Astrocyte of the spinal cord (primary cell): ENCODE data around the gene SLC16A11.

Experiments
- DNase-seq: peaks from one replicate; pipeline ENCODE4 v3.0.0; 2011; ENCODE audit warnings: low read depth, low spot score
- H3K4me3 ChIP-seq: 2 replicates; pipeline ENCODE4 v1.5.1; 2011; ENCODE audit warnings: low read depth, mild to moderate bottlenecking, low read length, moderate library complexity
- in situ Hi-C: cut with HindIII; loops from 2 replicates; pipeline ENCODE4 v1.10.0; 2017; ENCODE audit warnings: low sequenced_read_pairs
- TF ChIP-seq, protein P1 (sequence below): IDR thresholded peaks from 2 replicates; pipeline ENCODE4 v1.5.1; 2012; ENCODE audit warnings: low read depth, mild to moderate bottlenecking, low read length, inconsistent platforms

The SLC16A11 gene

GRCh38 chr17:7035591-7036368 is 8.1 kb downstream of the SLC16A11 start, which contains the start of gene SLC16A13:
SLC16A13 (plus strand) TSS chr17:7036015; CDS start chr17:7036383, 368 bp downstream.
- in situ Hi-C loops: no loop called here
- DNase-seq: peak; percentile 92
- TF ChIP-seq, protein P1, sequence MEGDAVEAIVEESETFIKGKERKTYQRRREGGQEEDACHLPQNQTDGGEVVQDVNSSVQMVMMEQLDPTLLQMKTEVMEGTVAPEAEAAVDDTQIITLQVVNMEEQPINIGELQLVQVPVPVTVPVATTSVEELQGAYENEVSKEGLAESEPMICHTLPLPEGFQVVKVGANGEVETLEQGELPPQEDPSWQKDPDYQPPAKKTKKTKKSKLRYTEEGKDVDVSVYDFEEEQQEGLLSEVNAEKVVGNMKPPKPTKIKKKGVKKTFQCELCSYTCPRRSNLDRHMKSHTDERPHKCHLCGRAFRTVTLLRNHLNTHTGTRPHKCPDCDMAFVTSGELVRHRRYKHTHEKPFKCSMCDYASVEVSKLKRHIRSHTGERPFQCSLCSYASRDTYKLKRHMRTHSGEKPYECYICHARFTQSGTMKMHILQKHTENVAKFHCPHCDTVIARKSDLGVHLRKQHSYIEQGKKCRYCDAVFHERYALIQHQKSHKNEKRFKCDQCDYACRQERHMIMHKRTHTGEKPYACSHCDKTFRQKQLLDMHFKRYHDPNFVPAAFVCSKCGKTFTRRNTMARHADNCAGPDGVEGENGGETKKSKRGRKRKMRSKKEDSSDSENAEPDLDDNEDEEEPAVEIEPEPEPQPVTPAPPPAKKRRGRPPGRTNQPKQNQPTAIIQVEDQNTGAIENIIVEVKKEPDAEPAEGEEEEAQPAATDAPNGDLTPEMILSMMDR: no peak
- peak within 1 kb of the TSS; percentile 77 for H3K4me3 ChIP-seq

DNA sequence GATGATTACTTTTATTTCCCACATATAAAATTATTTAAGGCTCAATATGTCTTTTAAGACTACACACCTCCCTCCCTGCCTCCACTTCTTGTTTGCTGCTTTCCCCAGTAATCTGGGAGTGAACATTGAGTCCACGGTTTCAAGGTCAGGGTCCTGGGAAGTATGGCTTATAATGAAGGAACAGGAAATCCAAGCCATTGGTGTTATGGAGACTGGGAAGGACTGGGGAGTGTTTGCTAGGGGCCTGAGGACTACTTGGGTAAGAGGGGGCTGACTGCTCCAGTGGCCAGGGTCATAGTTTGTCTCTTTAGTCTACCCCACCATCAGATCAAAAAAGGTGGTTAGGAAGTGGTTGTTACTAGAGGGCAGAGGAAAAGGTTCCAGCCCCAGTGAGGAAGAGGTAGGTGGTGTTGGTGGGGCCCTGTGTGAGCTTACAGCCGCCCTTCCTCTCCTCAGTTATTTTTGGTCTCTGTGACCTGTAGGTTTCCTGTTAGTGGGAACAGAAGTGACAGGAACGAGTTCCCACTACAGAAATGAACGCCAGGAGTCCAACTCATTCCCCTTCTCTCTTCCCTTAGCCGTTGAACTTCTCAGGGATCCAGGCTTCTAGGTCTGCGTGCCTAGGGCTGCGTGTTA is 8.8 kb downstream of the SLC16A11 start:
- H3K4me3 ChIP-seq: peak overlapping the region; percentile 77
- in situ Hi-C loops: no loop called here
- no peak for DNase-seq
- TF ChIP-seq, protein P1: no peak

DNA sequence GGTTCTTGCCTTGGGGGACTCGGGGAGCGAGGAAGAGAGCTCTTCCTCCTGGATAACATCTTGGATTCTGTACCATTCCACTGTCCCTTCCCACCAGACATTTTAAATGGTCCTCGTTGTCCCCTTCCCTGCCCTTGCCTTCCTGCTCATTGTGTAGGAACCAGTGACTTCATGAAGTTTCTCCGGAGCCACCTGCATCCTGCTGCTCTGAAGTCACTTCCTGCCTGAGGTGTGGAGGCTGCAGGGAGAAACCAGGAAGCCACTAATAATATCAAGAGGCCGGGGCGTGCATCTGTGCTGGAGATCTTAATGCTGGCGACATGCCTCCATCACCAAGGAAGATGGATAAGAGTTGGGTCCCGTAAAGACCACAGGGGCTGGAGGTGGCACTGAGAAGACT is 14.2 kb downstream of the SLC16A11 start:
- in situ Hi-C loops: no loop called here
- TF ChIP-seq, protein P1: no peak
- no peak overlapping the region for H3K4me3 ChIP-seq
- no peak for DNase-seq

- no peak for DNase-seq
- no peak overlapping the region for H3K4me3 ChIP-seq
- in situ Hi-C loops: no loop called here
- TF ChIP-seq, protein P1: no peak
These were observed 14.8 kb downstream of the SLC16A11 start for GRCh38 chr17:7029096-7029495.

DNA sequence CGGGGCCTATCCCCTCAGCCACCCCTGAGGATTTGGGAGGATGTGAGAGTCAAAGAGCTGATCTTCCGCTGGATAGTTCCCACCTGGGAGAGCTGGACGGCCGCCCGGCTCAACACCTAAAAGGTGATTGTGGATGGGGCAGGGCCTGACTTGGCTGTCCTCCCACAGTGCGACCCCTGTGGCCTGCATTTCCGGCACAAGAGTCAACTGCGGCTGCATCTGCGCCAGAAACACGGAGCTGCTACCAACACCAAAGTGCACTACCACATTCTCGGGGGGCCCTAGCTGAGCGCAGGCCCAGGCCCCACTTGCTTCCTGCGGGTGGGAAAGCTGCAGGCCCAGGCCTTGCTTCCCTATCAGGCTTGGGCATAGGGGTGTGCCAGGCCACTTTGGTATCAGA is 16.6 kb downstream of the SLC16A11 start:
- H3K4me3 ChIP-seq: no peak overlapping the region
- TF ChIP-seq, protein P1: no peak

DNA sequence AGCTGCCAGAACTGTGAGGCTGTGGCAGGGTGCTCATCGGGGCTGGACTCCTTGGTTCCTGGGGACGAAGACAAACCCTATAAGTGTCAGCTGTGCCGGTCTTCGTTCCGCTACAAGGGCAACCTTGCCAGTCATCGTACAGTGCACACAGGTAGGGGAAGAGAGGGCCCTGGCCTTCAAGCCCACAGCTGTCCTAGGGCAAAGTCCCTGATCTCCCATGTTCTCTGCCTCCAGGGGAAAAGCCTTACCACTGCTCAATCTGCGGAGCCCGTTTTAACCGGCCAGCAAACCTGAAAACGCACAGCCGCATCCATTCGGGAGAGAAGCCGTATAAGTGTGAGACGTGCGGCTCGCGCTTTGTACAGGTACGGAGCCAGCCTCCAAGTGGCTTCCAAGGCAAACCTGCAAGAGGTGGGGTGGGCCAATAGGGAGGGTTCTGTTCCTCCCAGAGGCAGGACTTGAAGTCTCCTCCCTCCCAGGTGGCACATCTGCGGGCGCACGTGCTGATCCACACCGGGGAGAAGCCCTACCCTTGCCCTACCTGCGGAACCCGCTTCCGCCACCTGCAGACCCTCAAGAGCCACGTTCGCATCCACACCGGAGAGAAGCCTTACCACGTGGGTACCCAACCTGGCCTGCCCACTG is 17.3 kb downstream of the SLC16A11 start:
- in situ Hi-C loops: no loop called here
- no peak for DNase-seq
- TF ChIP-seq, protein P1: no peak
- no peak overlapping the region for H3K4me3 ChIP-seq

More for the DNA sequence above, 16.6 kb downstream of the SLC16A11 start:
- no peak for DNase-seq
- in situ Hi-C loops: no loop called here
